ENCODE measurements around the gene NHERF2. TPM values are rescaled to one million over a fixed set of nuclear protein-coding genes. Genes with fewer than 3 reads are reported as not detected.

Gene NHERF2
- total and polyA plus RNA-seq, 2 experiments from 2014 or later: 12.0 to 16.5 TPM

- TF ChIP-seq EZH2phosphoT487 (IDR thresholded peaks at IDR 0.05; ENCODE audit: unreplicated experiment): no peak
- TF ChIP-seq REST (IDR thresholded peaks at IDR 0.05; ENCODE audit: unreplicated experiment): no peak
- no peak for TF ChIP-seq CTCF (conservative IDR thresholded peaks at IDR 0.05; ENCODE audit: low read depth in 2 of 2)
- no peak for TF ChIP-seq JUNB (IDR thresholded peaks at IDR 0.05; ENCODE audit: unreplicated experiment)
- TF ChIP-seq ETS1 (IDR thresholded peaks at IDR 0.05): no peak
Observed at GRCh38 chr16:2042171-2042985, 15.7 kb downstream of the NHERF2 start (continued).

GRCh38 chr16:2042986-2043666 lies 16.4 kb downstream of the NHERF2 start:
- Histone ChIP-seq H3K27ac (ENCODE audit: low read depth) (no peak overlapping the region), H3K36me3 (ENCODE audit: insufficient read depth) (no peaks in the 10 kb centered on the region), H3K4me3 (no peak overlapping the region), H3K4me1 (ENCODE audit: insufficient read depth) (peaks cover 5% of the 10 kb centered on the region; the same call in 1 of the 2 replicates), H4K20me1 (replicated peaks; ENCODE audit: insufficient read depth) (peaks cover 3% of the 10 kb centered on the region; the same call in 1 of the 2 replicates), H3F3A (replicated peaks; ENCODE audit: low read depth) (0 out of 2 replicates have a peak, but pooled peaks cover 5% of the 10 kb centered on the region), H3K9me2 (ENCODE audit: insufficient read depth) (no peaks in the 10 kb centered on the region), H3K4me2 (no peak overlapping the region), H3K79me2 (replicated peaks; ENCODE audit: insufficient read depth) (peaks cover 11% of the 10 kb centered on the region), H3K27me3 (ENCODE audit: insufficient read depth) (no peaks in the 10 kb centered on the region), H2AFZ (no peak overlapping the region)
- no peak overlapping the region for H3K4me3 Mint-ChIP-seq
- no peaks in the 10 kb centered on the region for H3K36me3 Mint-ChIP-seq (ENCODE audit: low read depth)
- no peak overlapping the region for H3K27ac Mint-ChIP-seq
- DNase-seq (ENCODE audit: low spot score) (no peak), ATAC-seq (no peak)
- H3K4me1 Mint-ChIP-seq: peaks cover 11% of the 10 kb centered on the region
- H3K9me3 Mint-ChIP-seq: no peaks in the 10 kb centered on the region
- H3K27me3 Mint-ChIP-seq (ENCODE audit: insufficient read depth, low read depth, poor library complexity): peaks cover 13% of the 10 kb centered on the region
- TF ChIP-seq EZH2 (IDR thresholded peaks at IDR 0.05; ENCODE audit: low read depth, unreplicated experiment) (no peak), ZNF462 (CRISPR knock-in tag; IDR thresholded peaks at IDR 0.05) (no peak)
